HG03280 (cell line): ENCODE measurements around the gene TBC1D21.

Source experiments
- ATAC-seq: cut with Tn5 transposase; IDR thresholded peaks from one replicate; pipeline ENCODE4 v1.9.1; 2021; ENCODE audit warnings: mild to moderate bottlenecking, moderate library complexity; ENCODE audit not compliant: unreplicated experiment

Gene TBC1D21

GRCh38 chr15:73873456-73873855 is at the start of gene TBC1D21:
TSS of gene TBC1D21 (plus strand) at chr15:73873564. CDS start at chr15:73873710, 146 bp downstream.
- no peak for ATAC-seq

DNA sequence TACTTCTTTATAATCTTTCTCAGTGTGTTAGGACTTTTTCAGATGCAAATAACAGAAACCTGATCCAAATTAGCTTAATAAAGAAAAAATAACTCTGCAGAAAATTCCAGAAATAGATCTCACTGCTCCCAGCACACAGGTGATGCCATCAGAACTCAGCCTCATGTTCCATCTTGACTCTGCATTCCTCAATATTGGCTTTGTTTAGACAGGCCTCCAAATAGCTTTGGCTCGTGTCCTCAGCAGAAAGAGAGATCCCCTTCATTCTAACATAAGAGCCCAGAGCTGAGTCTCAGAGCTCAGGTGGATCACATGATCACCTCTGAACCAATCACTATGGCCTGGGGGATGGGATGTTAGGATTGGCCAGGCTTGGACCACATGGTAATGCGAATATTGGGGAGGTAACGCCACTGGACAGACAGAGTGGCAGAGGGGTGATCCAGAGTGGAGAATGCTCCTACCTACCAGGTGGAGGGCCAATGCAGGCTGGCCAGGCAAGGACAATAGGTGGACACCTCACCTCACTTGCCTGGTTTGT is 46.6 kb upstream of the TBC1D21 start:
- no peak for ATAC-seq

DNA sequence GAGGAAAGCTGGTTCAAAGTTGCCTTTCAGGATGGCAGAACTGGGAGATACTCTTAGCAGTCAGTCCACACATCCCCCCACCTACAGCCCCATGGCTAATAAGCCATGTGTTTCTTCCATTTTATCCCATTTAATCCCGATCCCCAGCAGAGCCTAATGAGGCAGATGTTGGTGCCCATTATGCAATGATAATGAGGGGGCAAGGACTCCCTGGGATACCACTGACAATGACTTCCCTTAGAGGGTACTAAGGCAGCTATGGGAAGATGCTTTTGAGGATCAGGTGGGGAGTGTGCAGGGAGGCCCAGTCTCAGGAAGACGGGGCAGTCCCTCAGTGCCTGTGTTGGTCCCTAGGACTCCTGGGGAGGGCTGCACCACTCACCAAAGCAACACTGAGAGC is 43.8 kb upstream of the TBC1D21 start:
- no peak for ATAC-seq

- no peak for ATAC-seq
Measured at GRCh38 chr15:73832657-73833056, 40.7 kb upstream of the TBC1D21 start.

GRCh38 chr15:73836845-73837244 is 36.5 kb upstream of the TBC1D21 start:
- no peak for ATAC-seq

DNA sequence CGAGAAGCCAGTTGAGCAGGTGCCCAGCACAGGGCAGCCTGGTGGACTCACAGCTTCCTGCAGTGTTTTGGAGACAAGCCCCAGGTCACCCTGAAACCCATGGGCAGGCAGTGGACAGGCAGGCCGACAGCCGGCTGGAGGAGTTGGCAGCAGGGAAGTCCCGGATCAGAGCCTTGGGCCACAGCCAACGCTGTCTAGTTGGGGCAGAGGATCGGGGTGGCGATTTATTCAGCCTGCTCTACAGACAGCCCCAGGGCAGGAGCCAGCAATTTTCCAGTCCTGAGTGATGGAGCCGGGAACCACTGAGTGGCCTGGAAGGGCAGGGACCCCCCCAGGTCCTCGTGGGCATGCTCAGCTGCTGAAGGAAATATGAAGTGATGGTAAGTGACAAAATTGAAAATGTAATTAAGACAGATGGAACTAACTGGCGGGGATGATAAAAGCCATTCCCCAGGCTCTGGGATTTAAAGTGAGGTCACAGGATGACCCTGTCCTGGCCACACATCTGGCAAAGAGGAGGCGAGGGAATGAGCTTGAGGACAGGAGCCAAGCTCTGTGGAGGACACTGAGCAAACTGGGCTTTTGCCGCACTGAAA is 34.4 kb upstream of the TBC1D21 start:
- no peak for ATAC-seq

GRCh38 chr15:73839699-73840377 is 33.5 kb upstream of the TBC1D21 start:
- no peak for ATAC-seq

DNA sequence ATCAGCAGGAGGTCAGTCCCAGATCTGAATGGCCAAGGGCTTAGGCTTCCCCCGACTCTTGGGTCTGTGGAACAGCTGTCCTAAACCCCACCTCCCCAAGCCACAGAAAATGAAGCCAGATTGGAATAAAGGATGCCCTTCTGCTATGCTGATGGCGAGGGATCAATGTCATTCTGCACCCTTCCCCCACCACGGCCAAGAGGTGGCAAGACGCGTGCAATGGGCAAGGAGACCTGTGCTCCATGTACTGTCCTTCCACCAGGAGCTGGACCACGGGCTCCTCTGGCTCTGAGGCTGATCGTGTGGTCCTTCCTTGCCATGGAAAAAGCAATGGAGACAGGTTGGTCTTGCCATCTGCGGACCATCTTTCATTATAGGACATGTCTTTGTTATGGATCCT is 32.6 kb upstream of the TBC1D21 start:
- ATAC-seq, result no peak

- ATAC-seq, result no peak
Measured at GRCh38 chr15:73841756-73842725, 31.3 kb upstream of the TBC1D21 start.

- ATAC-seq, result no peak
Measured at GRCh38 chr15:73843787-73844186, 29.6 kb upstream of the TBC1D21 start.

DNA sequence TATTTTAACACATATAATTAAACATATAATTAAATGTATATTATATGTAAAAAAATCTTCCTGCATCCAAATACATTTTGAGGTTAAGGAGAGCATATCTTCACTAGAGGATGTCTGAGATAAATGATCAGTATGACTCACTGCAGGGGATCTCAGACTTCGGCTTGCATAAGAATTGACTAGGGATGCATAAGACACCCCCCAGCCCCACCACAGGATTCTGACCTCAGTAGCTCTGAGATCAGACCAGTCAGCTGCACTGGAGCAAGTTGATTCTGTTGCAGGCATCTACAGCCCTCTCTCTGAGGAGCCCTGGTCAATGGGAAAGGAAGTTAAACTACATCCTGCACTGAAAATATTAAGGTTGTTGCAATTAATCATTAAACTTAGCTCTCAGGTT is 29.0 kb upstream of the TBC1D21 start:
- no peak for ATAC-seq

GRCh38 chr15:73845507-73845906 is 27.9 kb upstream of the TBC1D21 start:
- ATAC-seq, result no peak

GRCh38 chr15:73845907-73846306 is 27.5 kb upstream of the TBC1D21 start:
- no peak for ATAC-seq

DNA sequence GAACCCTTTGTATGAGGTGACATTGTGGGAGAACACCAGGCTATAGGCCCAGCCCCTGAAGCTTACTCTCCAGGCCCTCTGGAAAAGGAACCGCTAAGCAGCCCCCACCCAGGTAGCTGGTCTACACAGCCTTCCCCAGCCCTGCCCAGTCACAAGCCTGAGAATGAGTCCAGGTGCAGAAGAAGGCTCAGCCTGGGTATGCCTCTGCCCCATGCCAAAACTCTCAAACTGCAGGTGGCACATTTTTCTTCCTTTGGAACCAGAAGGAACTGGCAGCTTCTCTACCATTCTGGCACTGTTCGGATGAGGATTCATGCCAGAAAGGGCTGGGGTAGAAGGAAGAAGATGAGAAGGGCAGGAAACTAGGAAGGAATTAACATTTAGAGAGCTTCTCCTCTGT is 23.7 kb upstream of the TBC1D21 start:
- no peak for ATAC-seq

- no peak for ATAC-seq
Measured at GRCh38 chr15:73850228-73850627, 23.1 kb upstream of the TBC1D21 start.

DNA sequence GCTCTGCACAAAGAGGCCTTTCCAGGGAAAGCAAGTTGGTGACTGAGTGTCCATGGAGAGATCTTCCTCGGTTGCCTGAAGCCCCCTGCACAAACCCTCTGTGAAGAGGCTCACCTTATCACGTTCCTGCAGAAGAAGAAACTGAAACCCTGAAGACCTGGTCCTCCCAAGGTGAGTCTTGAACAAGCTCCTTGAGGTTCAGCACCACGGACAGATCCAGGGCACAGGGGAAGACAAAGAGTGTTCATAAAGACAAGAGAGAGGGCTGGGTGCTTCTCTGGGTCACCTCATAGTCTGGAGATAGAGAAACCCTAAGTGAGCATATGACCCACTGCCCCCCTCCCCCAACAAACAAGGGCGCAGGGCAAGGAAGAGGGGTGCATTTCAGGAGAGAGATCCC is 21.7 kb upstream of the TBC1D21 start:
- ATAC-seq, result no peak

DNA sequence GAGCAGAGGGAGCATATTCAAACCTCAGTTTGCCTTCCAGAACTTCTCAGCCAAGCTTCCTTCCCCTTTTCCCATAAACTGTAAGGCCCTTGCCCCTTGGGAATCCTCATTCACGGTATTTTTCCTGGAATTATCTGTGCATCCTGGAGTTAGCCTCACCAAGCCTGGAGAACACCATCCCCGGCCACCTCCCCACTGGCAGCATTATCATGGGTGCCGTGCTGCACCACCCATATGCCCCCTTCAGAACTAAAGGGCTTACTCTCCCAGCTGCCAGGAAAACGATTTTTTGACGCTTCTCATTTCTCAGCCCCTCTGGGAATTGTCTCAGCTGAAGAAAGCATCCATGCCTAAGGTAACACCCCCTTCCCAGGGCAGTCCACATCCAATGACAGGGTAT is 20.9 kb upstream of the TBC1D21 start:
- no peak for ATAC-seq

DNA sequence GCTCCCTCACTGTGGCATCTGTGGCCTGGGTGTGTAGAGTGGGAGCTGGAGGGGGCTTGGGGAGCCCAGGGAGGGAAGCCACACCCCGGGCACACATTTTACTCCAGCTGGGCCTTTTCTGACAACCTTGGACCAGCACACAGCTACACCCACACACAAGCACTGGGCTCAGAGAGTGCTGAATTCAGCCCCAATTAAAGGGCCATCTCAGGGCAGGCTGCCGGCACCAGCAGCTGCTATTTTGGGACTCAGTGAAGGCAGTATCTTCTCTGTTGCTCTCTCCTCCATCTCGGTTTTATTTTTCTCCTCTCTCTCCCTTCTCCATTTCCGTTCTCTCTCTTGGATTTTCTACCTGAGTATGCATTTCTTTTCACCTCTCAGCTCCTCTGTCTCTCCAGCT is 19.1 kb upstream of the TBC1D21 start:
- no peak for ATAC-seq

GRCh38 chr15:73856458-73857192 is 16.7 kb upstream of the TBC1D21 start:
- ATAC-seq, result no peak

DNA sequence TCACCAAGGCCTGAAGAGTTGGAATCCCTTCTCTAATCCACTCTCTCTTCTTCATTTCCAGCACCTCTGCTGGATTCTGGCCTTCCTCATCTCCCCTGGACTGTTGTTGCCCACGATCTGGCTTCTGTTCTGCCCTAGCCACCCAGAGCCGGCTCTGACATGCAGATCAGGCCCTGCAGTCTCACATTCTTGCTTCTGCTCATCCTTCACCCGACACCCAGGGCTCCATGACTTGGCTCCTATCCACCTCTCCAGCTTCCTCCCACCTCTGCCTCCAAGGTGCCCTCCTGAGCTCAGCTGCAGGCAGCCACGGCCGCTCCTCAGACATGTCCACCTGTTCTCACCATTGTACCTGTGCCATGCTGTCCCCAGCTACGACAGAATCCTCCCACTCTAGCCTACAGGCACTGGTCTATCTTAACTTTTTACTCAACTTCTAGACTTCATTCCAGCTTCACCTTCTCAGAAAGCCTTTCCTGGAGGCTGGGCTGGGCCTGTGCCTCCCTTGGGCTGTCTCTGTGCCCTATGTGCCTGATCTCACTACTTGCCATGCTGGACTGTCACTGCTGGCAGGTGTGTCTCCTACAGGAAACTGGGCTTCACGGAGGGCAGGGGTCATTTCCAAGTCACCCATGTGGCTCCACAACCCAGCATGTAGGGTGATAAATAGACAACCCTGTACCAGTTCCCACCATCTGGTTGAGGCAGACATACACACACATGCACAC is 16.0 kb upstream of the TBC1D21 start:
- ATAC-seq, result no peak
